ENCODE results near the gene PSMD14.
A peak's percentile ranks its signal among the peaks of the same experiment; 100 is the strongest.
"Not testable (repeated sequence)": the region's sequence is repeated elsewhere in the genome, so short reads cannot be mapped to it uniquely, and the experiment has no call there.

The PSMD14 gene

GRCh38 chr2:161308178-161308955, at the start of gene PSMD14:
PSMD14 (plus strand) TSS chr2:161308425; CDS start chr2:161318826, 10,401 bp downstream.
- DNase-seq: peak; percentile 38 to 94 (median 83)

GRCh38 chr2:161265874-161266273, 42.4 kb upstream of the PSMD14 start:
- no peak for DNase-seq

DNA sequence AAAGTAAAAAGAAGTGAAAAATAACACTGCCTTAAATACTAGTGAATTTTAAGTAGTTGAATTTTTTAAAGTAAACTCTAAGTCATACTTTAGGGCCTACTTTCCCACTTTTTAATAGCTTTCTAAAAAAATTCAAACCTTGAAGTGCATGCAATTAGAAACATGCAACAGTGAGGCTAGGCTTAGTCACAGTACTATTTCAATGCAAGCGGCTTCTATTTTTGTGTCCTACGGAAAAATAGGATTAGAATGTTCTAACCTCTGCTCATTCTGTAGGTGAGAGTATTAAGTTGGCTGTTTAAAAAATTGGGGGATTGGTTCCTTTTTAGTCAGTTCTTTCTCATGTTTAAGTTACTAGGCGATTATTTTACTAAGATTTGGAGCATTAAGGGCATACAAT, 39.1 kb upstream of the PSMD14 start:
- DNase-seq: no peak

DNA sequence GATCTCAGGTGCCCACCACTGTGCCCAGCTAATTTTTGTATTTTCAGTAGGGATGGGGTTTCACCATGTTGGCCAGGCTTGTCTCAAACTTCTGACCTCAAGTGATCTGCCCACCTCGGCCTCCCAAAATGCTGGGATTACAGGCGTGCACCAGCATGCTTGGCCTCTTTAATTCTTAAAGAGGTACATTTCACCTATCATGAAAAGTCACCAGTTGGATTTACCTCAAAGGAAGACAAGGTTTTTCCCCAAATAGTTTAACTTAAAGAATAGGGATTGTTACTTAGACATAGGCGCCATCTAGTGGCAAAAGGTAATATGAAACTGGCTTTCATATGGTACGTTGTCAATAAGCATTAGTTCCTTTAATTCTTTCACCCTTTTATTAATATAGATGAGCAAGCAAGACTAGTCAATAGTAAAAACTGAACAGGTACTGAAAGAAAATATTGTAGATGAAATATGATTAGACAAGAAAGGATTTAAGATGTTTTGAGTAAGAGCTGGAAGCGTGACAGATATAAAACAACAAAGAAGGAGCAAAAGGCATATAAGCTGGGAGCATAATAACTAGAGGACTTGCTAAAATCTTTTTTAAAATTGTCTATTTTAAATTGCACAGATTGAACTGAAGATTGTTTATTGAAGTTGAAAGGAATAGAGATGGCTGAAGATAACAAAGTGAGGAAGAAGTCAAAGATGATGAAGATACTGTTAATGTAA, 35.0 kb upstream of the PSMD14 start:
- peak in 3 of 51 donors; percentile 8 to 19 (median 12) for DNase-seq

GRCh38 chr2:161278564-161279229, 29.5 kb upstream of the PSMD14 start:
- not testable (repeated sequence) for DNase-seq

- DNase-seq: not testable (repeated sequence)
Measured at GRCh38 chr2:161279230-161279815, 28.9 kb upstream of the PSMD14 start.

- not testable (repeated sequence) for DNase-seq
Measured at GRCh38 chr2:161280906-161281323, 27.3 kb upstream of the PSMD14 start.

GRCh38 chr2:161281615-161282310, 26.5 kb upstream of the PSMD14 start:
- DNase-seq: not testable (repeated sequence)

- DNase-seq: not testable (repeated sequence)
Measured at GRCh38 chr2:161282311-161282644, 25.9 kb upstream of the PSMD14 start.

- DNase-seq: no peak
Measured at GRCh38 chr2:161283926-161284325, 24.3 kb upstream of the PSMD14 start.

- no peak for DNase-seq
Measured at GRCh38 chr2:161303535-161304050, 4.6 kb upstream of the PSMD14 start.

- DNase-seq: no peak
Measured at GRCh38 chr2:161306919-161307318, 1.3 kb upstream of the PSMD14 start.

- peak in 1 of 51 donors; percentile 45 for DNase-seq
Measured at GRCh38 chr2:161307676-161308075, 549 bp upstream of the PSMD14 start.

DNA sequence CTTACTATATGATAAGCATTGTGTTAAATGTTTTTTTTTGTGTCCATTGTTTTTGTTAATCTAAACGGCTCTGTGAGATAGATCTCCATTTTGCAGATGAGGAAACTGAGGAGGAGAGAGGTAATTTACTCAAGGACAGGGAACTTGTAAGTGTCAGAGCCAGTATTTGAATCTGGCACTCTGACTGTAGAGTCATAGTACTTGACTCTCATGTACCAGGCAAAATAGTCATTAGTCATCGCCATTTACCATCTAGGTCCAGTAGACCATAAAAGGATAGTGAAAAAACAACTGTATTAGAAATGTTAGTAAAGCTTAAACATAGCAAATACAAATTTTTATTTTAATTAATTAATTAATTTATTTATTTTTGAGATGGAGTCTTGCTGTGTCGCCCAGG, 4.8 kb downstream of the PSMD14 start:
- no peak for DNase-seq

- no peak for DNase-seq
Measured at GRCh38 chr2:161315380-161315779, 7.2 kb downstream of the PSMD14 start.

- DNase-seq: no peak
Measured at GRCh38 chr2:161316701-161317100, 8.5 kb downstream of the PSMD14 start.

DNA sequence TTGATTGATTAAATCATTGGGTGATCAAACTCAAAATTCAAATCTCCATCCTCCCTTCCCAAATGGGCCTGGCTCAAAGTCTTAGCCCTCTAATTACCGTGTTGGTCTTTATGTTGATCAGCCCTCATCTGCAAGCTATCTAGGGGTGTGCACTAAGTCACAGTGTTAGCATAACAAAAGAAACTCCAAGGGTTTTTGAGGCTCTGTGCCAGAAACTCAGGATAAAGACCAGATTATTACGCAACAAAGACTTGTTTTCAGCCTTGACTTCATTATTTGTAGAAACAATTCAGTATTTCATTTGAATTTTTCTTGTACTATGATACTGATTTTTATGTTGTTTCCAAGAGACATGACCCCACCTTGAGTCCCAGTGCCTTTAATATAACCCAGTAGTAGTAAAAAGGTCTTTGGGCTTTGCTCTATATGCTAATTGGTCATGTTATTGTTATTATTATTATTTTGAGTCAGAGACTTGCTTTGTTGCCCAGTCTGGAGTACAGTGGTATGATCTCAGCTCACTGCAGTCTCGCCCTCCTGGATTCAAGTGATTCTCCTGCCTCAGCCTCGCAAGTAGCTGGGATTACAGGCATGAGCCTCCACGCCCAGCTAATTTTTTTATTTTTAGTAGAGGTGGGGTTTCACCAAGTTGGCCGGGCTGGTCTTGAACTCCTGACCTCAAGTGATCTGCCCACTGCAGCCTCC, 13.9 kb downstream of the PSMD14 start:
- no peak for DNase-seq

- no peak for DNase-seq
Measured at GRCh38 chr2:161324876-161325275, 16.7 kb downstream of the PSMD14 start.

DNA sequence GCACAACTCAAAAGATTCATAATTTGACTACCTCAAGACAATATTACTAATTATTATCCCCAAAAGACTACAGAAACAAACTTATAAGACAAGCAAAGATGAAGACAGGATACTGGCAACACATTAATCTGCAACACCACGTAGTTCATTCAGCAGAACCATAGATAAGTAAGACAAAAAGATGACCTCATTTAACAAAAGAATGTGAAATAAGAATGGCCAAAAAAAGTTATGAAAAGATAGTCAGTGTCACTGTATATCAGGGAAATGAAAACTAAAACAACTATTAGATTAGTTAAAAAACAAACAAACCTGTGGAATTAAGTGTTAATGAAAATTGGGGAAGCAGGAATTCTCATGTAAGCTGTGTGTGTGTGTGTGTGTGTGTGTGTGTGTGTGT, 19.4 kb downstream of the PSMD14 start:
- DNase-seq: no peak

DNA sequence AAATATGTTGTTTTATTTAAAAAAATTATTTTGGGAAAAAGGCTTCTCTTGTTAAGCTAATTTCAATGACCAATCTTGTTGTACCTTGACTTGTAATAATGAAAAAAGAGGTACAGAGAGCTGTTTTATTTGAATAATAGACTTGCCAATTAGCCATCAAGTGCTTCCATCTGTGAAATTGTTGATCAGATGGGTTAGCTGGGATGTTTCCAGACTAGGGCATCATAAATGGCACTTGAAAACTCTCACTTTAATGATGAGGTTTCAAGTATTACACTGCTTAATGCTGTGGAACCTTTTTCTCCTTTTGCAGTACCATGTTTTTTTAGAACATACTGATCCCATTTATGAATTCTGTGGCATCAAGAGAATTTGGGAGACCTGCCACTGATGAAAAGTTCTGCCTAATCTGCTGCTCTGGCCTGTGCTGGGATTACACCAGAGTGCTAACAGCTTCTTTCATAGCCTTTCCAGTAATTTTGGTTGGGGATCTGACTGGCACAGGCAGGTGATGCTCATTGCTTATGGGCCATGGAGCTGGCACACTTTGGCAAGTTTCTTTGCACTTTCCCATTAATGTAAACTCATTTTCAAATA, 24.2 kb downstream of the PSMD14 start:
- DNase-seq: no peak

All from hypothalamus (tissue), 51 donors.